ENCODE results near the gene MGME1. TPM values are rescaled to one million over a fixed set of nuclear protein-coding genes. Genes with fewer than 3 reads are reported as not detected.

The MGME1 gene
- total RNA-seq, 3 donors from 2014 or later, result 10.9 to 25.9 (median 22.3) TPM

DNA sequence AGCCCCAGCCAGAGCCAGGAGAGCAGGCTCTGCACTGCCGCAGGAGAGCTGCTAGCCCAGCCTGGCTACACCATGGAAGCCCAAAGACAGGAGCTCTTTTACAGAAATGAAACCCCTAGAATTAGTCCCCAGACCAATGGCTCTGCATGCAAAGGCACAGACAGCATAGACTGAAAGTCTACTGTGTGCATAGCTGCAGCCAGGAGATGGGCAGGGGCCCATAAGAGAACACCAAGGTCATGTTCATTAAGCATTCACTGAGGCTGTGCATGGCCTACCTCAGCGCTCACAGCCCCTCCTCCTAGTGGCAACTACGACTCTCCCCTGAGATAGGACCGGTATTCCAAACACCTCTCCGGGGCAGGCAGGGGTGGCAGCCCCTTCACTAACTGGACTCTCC, 35.1 kb upstream of the MGME1 start:
- no peaks in the 10 kb centered on the region for H3K9me3 ChIP-seq

GRCh38 chr20:17934141-17934862, 34.5 kb upstream of the MGME1 start:
- H3K9me3 ChIP-seq, result no peaks in the 10 kb centered on the region
- no peaks in the 10 kb centered on the region for H3K36me3 ChIP-seq (ENCODE audit: low read depth)
- intact Hi-C loops (cut with DNase I, micrococcal nuclease), result no loop called here
- TF ChIP-seq, protein P1, sequence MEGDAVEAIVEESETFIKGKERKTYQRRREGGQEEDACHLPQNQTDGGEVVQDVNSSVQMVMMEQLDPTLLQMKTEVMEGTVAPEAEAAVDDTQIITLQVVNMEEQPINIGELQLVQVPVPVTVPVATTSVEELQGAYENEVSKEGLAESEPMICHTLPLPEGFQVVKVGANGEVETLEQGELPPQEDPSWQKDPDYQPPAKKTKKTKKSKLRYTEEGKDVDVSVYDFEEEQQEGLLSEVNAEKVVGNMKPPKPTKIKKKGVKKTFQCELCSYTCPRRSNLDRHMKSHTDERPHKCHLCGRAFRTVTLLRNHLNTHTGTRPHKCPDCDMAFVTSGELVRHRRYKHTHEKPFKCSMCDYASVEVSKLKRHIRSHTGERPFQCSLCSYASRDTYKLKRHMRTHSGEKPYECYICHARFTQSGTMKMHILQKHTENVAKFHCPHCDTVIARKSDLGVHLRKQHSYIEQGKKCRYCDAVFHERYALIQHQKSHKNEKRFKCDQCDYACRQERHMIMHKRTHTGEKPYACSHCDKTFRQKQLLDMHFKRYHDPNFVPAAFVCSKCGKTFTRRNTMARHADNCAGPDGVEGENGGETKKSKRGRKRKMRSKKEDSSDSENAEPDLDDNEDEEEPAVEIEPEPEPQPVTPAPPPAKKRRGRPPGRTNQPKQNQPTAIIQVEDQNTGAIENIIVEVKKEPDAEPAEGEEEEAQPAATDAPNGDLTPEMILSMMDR (IDR thresholded peaks at IDR 0.05), result no peak
- H3K4me3 ChIP-seq, result no peak overlapping the region
- no peak for DNase-seq
- H3K4me1 ChIP-seq (ENCODE audit: low read depth), result peaks cover 26% of the 10 kb centered on the region
- ATAC-seq, result no peak

More for the DNA sequence above, 35.1 kb upstream of the MGME1 start:
- peaks cover 26% of the 10 kb centered on the region for H3K4me1 ChIP-seq (ENCODE audit: low read depth)
- no peak overlapping the region for H3K4me3 ChIP-seq
- no peak for DNase-seq
- TF ChIP-seq, protein P1 (IDR thresholded peaks at IDR 0.05), result no peak
- H3K36me3 ChIP-seq (ENCODE audit: low read depth), result no peaks in the 10 kb centered on the region
- ATAC-seq, result no peak
- intact Hi-C loops (cut with DNase I, micrococcal nuclease), result no loop called here

DNA sequence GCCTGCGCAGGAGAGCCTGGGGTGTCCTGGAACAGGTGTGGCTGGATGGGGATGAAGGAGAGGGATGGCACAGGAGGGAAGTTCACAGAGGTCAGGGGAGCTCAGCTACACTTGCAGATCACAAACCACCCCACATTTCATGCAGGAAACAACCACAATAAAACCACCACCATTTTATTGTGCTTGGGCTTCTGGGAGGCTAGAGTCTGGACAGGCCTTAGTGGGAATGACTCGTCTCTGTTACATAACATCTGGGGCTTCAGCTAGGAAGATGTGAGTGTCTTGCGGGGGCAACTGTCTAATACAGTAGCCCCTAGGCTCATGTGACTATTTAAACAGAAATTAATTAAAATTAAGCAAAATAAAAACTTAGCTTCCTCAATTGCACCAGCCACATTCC, 33.6 kb upstream of the MGME1 start:
- H3K4me1 ChIP-seq (ENCODE audit: low read depth), result peaks cover 26% of the 10 kb centered on the region
- intact Hi-C loops (cut with DNase I, micrococcal nuclease), result no loop called here
- no peaks in the 10 kb centered on the region for H3K9me3 ChIP-seq
- DNase-seq (no peak), ATAC-seq (no peak)
- TF ChIP-seq, protein P1 (IDR thresholded peaks at IDR 0.05), result no peak
- no peaks in the 10 kb centered on the region for H3K36me3 ChIP-seq (ENCODE audit: low read depth)
- H3K4me3 ChIP-seq, result no peak overlapping the region

GRCh38 chr20:17935761-17936160, 33.1 kb upstream of the MGME1 start:
- intact Hi-C loops (cut with DNase I, micrococcal nuclease), result no loop called here
- H3K36me3 ChIP-seq (ENCODE audit: low read depth), result no peaks in the 10 kb centered on the region
- H3K4me1 ChIP-seq (ENCODE audit: low read depth), result peaks cover 26% of the 10 kb centered on the region
- no peak overlapping the region for H3K4me3 ChIP-seq
- DNase-seq, result no peak
- H3K9me3 ChIP-seq, result no peaks in the 10 kb centered on the region
- TF ChIP-seq, protein P1 (IDR thresholded peaks at IDR 0.05), result no peak
- ATAC-seq, result no peak

DNA sequence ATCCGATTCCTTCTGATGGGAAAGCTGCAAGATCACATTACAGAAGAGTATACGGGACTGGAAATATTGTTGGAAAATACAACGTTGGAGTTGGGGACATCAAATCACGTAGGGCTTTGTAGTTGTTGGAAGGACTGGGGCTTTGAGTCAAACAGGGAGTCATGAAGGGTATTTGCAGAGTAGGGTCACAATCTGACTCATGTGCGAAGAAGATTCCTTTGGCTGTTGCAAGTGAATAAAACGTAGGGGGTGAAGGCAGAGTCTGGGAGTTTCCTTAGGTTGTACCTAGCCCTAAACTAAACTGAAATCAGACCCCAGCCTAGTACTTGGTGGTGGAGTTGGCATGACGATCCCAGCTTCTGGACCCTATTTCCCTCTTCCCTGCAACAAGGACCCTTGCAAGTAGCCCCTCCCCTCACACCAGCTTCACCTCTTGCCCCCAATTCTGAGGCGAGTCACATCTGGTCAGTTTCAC, 32.5 kb upstream of the MGME1 start:
- ATAC-seq, result no peak
- TF ChIP-seq, protein P1 (IDR thresholded peaks at IDR 0.05), result no peak
- Histone ChIP-seq H3K36me3 (ENCODE audit: low read depth) (no peaks in the 10 kb centered on the region), H3K4me1 (ENCODE audit: low read depth) (peaks cover 26% of the 10 kb centered on the region), H3K4me3 (no peak overlapping the region), H3K9me3 (no peaks in the 10 kb centered on the region)
- intact Hi-C loops (cut with DNase I, micrococcal nuclease), result no loop called here
- no peak for DNase-seq

Measured in mucosa of descending colon (tissue), 3 donors.